GM20431 (cell line): ENCODE results near the gene SGSM1.
"Not testable (repeated sequence)": the region's sequence is repeated elsewhere in the genome, so short reads cannot be mapped to it uniquely, and the experiment has no call there.

Source experiments
- in situ Hi-C: fragments of 300-500 bp; cut with MseI, MboI; formaldehyde crosslinking; loops from one replicate; pipeline ENCODE4 v1.15.0; 2020; ENCODE audit warnings: low sequenced_read_pairs; ENCODE audit not compliant: unreplicated experiment

SGSM1 gene

GRCh38 chr22:24833881-24834495, 28.0 kb downstream of the SGSM1 start:
- in situ Hi-C loops: no loop called here

DNA sequence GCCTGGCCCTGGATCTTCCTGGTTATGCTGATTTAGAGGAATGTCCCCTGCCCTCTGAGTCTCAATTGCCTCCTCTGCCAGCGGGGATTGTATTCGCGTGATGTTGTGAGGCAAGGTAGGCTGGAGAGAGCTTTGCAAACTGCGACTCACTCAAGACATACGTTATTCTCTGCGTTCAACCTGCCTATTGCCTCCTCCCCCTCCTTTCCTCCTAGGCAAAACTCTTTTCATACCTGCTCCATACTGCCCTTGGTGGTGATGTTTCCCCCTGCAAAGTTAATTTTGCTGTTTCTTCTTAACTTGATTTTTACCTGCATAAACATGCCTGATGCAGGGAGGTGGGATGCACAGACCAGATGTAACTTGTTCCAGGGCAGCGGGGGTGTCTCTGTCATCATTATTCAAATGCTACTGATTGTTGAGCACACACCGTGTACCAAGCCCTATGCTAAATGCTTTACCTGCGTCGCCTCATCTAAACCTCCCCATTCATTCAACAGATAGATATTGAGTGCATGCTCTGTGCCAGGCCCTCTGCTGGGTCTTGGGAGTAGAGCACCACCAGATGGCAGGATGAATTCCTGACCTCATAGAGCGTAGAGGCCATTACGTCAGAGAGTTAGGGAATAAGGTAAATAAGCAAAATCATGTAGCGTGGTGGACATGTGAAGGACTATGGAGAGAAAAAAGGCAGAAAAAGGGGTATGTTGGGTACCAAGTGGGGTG, 29.0 kb downstream of the SGSM1 start:
- in situ Hi-C loops: no loop called here

DNA sequence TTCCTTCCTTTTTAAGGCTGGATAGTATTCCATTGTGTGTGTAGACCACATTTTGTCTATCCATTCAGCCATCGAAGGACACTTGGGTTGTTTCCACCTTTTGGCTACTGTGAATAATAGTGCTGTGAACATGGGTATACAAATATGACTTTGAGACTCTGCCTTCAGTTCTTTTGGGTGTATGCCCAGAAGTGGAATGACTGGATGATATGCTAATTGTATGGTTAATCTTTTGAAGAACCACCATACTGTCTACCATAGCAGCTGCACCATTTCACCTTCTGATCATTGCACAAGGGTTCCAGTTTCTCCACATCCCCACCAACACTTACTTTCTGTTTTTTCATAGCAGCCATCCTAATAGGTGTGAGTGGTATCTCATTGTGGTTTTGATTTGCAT, 30.3 kb downstream of the SGSM1 start:
- in situ Hi-C loops: no loop called here

DNA sequence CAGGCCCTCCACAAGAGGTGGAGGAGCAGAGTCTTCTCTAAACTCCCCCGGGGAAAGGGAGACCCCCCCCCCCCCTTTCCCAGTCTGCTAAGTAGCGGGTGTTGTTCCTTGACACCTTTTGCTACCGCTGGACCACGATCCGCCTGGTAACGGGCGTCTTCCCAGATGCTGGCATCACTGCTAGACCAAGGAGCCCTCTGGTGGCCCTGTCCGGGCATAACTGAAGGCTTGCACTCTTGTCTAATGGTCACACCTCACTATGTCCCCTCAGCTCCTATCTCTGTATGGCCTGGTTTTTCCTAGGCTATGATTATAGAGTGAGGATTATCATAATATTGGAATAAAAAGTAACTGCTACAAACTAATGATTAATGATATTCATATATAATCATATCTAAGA, 31.5 kb downstream of the SGSM1 start:
- in situ Hi-C loops: not testable (repeated sequence)

GRCh38 chr22:24841261-24841660, 35.2 kb downstream of the SGSM1 start:
- in situ Hi-C loops: no loop called here

DNA sequence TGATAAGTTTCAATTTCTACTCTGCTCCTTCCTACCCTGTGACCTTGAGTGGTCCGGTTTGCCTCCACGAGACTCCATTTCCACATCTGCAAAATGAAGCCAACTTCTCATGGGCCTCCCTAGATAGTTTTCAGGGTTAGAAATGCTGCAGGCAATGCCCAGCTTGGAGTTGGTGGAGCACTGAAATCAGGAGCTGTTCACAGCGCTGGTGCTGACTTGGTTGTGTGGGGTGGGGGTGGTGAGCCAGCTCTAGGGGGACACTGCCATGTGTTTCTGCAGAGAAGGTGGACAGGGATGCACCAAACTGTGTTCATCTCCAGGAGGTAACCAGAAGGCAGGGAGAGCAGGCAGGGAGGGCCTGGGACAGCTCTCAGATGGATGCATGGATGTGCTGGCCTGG, 37.0 kb downstream of the SGSM1 start:
- in situ Hi-C loops: no loop called here

GRCh38 chr22:24845041-24845898, 39.3 kb downstream of the SGSM1 start:
- in situ Hi-C loops: no loop called here

GRCh38 chr22:24847490-24847889, 41.5 kb downstream of the SGSM1 start:
- in situ Hi-C loops: no loop called here

DNA sequence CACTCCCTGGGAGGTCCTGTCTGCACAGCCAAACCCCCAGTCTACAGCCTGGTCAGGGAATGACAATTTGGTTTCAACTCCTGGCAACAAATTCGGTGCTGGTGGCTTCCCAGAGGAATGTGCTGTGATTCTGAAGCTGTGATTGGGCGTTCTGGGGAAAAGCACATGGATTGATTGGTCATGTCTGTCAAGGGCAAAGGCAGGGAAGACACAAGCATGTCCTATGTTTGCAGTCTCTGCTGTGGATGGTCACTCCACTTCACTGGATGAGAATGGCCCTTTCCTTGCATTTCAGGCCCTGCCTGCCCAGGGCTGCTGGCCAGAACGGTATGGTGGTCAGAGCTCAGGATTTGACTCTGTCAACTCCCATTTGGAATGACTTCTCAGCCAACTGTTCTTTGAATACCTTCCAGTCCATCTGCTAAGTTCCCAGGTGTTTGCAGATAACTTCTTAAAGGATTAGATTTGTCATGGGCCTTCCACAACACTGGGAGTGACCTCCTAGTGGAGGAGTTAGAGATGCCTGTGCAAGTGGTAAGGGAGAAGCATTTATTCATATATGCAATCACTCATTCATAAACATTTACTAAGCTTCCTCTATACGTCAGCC, 42.7 kb downstream of the SGSM1 start:
- in situ Hi-C loops: no loop called here

DNA sequence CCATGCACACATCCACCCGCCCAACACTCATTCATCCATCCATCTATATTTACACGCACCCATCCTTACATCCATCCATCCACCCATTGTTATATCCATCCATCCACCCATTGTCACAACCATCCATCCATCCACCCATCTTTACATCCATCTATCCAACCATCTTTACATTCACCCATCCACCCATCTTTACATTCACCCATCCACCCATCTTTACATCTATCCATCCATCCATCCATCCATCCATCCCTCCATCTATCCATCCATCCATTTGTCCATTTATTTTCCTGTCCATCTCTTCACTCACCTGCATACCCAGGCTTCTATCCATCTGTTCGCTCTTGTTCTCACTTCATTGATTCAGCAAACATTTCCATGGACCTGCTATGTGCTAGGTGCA, 49.8 kb downstream of the SGSM1 start:
- in situ Hi-C loops: loop anchor here (10.0 kb wide), 1 partner anchor 81 kb away; the partner anchor contains the start of gene PIWIL3

DNA sequence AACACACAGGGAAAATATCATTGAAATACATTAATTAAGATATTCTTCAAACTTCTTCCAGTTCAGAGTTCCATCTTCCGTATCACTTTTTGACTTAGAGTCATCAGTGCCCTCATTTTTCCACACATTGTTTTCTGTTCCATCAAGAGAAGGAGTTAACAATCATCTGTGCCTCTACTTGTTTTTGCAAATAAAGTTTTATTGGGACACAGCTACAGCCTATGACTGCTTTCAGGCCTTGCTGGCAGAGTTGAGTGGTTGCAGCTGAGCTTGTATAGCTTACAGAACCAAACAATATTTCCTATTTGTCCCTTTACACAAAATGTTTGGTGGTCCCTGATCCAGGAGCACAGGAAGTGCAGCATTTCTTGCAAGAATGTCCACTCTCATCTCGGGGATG, 51.6 kb downstream of the SGSM1 start:
- in situ Hi-C loops: loop anchor here (10.0 kb wide), 1 partner anchor 83 kb away; the partner anchor contains the start of gene PIWIL3

GRCh38 chr22:24859587-24859986, 53.6 kb downstream of the SGSM1 start:
- in situ Hi-C loops: loop anchor here (10.0 kb wide), 1 partner anchor 85 kb away; the partner anchor contains the start of gene PIWIL3

DNA sequence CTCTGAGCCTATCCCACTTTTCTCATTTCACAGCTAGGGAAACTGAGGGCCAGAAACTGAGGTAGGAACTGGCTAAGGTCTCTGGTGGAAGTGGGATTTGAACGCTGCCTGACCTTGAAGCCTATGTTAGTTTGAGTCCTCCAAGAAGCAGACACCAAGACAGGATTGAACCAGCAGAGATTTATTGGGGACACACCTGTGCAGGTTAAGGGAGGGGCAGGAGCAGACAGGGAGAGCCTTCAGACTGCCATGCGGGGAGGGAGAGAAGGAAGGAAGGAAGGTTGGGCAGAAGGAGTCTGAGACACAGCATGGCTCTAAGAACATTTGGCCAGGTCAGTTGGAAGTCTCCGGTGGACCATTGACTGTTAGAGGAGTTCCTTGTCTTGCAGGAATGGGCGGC, 59.5 kb downstream of the SGSM1 start:
- in situ Hi-C loops: no loop called here

DNA sequence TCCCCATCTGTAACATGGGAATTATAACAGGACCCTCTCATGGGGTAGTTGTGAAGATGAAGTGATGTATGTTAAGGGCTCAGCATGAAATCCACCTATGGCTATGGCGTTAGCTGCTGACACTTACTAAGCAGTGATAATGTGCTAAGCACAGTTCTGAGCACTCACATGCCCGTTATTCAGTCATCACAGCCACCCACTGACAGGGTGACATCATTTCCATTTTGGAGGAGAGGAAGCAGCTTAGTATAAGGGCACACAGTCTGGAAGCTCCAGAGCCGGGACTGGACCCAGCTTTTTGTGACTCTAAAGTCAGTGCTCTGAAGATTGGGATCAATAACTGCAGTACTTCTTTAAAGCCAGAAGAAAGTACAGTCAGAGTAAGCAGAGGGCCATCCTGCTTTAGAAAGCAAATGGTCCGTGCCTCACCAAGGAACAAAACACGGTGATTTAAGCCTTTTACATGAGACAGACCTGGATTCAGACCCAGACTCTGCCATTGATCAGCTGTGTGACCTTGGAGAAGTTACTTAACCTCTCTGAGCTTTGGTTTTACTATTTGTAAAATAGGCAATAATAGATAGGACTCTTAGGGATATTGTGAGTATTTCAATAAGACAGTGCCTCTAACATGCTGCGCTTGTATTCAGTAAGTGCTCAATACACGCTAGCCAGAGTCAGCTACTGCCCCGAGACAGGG, 61.5 kb downstream of the SGSM1 start:
- in situ Hi-C loops: no loop called here

DNA sequence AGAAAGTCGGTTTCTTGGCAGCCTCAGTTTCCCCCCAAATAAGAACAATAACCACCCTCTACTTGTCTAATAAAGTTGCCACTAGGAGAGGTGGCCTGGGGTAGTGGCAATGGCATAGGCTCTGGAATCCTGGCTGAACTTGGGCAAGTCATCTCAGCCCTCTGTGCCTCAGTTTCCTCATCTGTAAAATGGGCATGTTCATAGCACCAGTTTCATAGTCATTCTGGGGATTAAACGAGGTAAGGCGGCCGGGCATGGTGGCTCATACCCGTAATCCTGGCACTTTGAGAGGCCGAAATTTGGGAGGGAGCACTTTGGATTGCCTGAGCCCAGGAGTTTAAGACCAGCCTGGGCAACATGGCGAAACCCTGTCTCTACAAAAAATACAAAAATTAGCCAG, 63.0 kb downstream of the SGSM1 start:
- in situ Hi-C loops: no loop called here

- in situ Hi-C loops: no loop called here
These were observed 65.7 kb downstream of the SGSM1 start for GRCh38 chr22:24871611-24872205.

DNA sequence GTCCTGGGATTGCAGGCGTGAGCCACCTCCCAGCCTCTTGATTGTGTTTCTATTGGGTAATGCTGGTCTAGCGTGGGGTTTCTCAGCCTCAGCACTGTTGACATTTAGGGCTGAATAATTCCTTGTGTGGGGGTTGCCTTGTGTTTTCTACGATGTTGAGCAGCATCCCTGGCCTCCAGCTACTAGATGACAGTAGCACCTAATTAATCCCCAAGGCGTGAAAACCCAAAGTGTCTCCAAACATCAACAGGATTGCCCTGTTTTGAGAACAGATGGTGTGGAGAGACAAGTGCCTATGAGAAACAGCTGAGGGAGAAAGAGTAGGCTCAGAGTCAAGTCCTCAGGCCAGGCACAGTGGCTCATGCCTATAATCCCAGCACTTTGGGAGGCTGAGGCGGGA, 67.2 kb downstream of the SGSM1 start:
- in situ Hi-C loops: no loop called here

DNA sequence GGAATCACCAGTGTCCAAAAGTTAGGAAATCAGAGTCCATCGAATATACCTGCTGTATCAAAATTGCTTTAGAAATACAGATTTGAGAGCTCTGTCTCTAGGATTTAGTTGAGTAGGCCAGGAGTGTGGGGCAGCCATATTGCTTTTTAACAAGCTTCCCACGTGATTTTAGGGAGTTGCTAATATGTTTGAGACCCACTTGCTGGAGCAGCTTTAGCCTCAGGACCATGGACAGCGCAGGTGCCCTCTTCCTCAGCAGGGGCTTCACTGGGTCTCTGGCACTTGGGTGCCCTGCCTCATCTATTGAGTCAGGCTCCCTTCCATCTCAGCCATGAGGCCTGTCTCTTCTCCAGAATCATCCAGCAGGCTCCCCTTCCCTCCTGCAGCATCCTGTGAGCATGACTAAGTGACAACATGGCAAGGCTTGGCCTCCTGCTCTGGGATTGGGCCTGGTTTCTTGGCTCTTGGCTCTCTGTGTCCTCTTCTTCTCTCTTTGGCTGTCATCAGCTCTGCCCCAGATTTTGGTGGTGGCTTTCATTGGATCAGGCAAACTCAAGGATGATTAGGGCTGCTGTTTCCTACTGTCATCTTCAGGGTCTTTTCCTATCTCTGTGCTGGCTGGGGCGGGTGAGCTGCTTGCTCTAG, 70.0 kb downstream of the SGSM1 start:
- in situ Hi-C loops: no loop called here

DNA sequence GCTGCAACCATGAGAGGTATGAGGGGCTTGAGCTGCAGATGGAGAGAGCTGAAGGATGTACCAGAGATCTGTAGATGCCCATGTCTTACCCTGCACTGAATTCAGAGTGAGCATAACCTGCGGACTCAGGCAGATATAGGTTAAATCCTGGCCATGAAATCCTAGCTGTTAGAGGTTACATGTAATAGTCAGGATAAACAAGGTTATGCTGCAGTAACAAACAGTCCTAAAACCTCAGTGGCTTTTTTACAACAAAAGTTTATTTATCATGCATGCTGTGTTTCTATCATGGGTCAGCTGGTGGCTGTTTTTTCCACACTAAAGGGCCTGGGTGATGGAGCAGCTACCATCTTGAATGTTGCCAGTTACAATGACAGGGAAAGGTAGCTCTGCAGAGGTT, 70.7 kb downstream of the SGSM1 start:
- in situ Hi-C loops: no loop called here
